Measurements from ENCODE around the gene L3MBTL1. TPM values are rescaled to one million over a fixed set of nuclear protein-coding genes. Genes with fewer than 3 reads are reported as not detected.
A peak's percentile ranks its signal among the peaks of the same experiment; 100 is the strongest.

The L3MBTL1 gene
- 10 to 100 TPM in 2 of 3 donors, 1 to 10 TPM in 1; 8.6 to 24.7 (median 17.4) TPM for total RNA-seq

DNA sequence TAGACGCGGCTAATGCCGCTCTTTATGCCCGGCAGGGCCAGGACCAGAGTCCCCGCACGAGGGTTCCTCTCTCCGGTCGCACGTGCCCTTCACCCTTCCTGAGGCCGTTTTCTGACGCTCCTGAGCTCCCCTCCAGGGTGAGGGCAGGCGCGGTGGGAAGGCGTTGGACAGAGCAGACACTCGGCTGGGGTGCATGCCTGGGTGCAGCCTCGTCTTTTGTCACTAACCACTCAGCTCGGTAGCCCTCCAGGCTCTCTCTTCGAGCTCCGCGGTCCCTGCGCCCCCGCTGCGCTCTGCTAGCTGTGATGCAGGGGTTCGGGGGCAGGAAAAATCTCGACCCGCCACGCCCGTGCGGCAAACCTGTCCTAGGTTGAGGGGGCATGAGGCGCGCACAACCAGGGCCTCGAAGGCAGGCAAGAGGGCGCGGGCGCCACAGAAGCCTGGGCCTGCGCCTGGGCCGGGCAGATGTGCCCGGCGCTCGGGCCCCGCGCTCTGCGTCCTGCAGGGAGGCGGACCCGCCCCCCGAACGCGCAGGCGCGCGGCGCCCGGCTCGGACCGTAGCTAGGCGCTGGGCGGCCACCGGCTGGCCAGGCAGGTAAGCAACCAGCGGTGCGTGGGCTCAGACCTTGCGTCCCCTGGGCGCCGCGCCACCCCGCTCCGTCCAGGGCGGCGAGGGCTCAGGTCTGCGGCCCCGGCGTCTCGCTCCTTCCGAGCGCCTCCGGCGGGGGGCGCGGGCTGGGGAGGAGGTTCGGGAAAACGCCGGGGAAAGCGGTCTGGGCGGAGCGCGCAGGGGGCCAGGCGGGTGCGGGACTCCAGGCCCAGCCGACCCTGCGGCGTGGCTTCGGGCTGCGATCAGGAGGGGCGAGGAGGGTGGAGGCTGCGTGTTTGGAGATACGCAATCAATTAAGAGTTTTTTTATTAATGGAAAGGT, at the start of gene L3MBTL1:
Gene L3MBTL1 (plus strand): TSS at position 548 of the 931 bp plus-strand sequence. CDS start 5,807 bp downstream, outside the sequence.
- H3K4me1 ChIP-seq = no peaks in the 10 kb centered on the region
- no peak for TF ChIP-seq CTCF (IDR thresholded peaks at IDR 0.05)
- TF ChIP-seq POLR2AphosphoS5 (IDR thresholded peaks at IDR 0.05) = no peak
- no peak for TF ChIP-seq POLR2A (IDR thresholded peaks at IDR 0.05)
- no peak within 1 kb of the TSS for H3K27ac ChIP-seq
- H3K36me3 ChIP-seq = no peaks in the 10 kb centered on the region
- no peaks in the 10 kb centered on the region for H3K9me3 ChIP-seq
- peak within 1 kb of the TSS; percentile 54 to 86 (median 60) for H3K4me3 ChIP-seq
- intact Hi-C loops (cut with DNase I; ENCODE audit: low total_unique reads) = loop anchor here (1.0 kb wide), 1 partner anchor 14 kb away; no protein-coding TSS in a partner anchor
- no peaks in the 10 kb centered on the region for H3K27me3 ChIP-seq
- no peak for DNase-seq (ENCODE audit: low spot score in 2 of 2)

- Histone ChIP-seq H3K27ac (peak overlapping the region; percentile 100), H3K9me3 (no peaks in the 10 kb centered on the region), H3K27me3 (no peaks in the 10 kb centered on the region), H3K4me1 (peaks cover 0 to 8% of the 10 kb centered on the region in 2 donors), H3K4me3 (peak overlapping the region; percentile 88 to 92 (median 90)), H3K36me3 (peaks cover 5% of the 10 kb centered on the region)
- intact Hi-C loops (cut with DNase I; ENCODE audit: low total_unique reads) = loop anchor here (5.0 kb wide), 1 partner anchor 1239 kb away; no protein-coding TSS in a partner anchor
- no peak for DNase-seq (ENCODE audit: low spot score in 2 of 2)
- TF ChIP-seq CTCF (IDR thresholded peaks at IDR 0.05) (no peak), POLR2AphosphoS5 (IDR thresholded peaks at IDR 0.05) (no peak), POLR2A (IDR thresholded peaks at IDR 0.05) (no peak)
Observed at GRCh38 chr20:43458422-43458924, 49.0 kb upstream of the L3MBTL1 start.

- H3K27ac ChIP-seq = peak overlapping the region; percentile 100
- H3K4me1 ChIP-seq = peaks cover 0 to 8% of the 10 kb centered on the region in 2 donors
- no peak for DNase-seq (ENCODE audit: low spot score in 2 of 2)
- TF ChIP-seq POLR2A (IDR thresholded peaks at IDR 0.05) = no peak
- no peak for TF ChIP-seq CTCF (IDR thresholded peaks at IDR 0.05)
- no peak for TF ChIP-seq POLR2AphosphoS5 (IDR thresholded peaks at IDR 0.05)
- no peaks in the 10 kb centered on the region for H3K9me3 ChIP-seq
- peak overlapping the region; percentile 88 to 92 (median 90) for H3K4me3 ChIP-seq
- intact Hi-C loops (cut with DNase I; ENCODE audit: low total_unique reads) = loop anchor here (5.0 kb wide), 1 partner anchor 1238 kb away; no protein-coding TSS in a partner anchor
- no peaks in the 10 kb centered on the region for H3K27me3 ChIP-seq
- H3K36me3 ChIP-seq = peaks cover 5% of the 10 kb centered on the region
Observed at GRCh38 chr20:43459022-43459942, 48.2 kb upstream of the L3MBTL1 start.

DNA sequence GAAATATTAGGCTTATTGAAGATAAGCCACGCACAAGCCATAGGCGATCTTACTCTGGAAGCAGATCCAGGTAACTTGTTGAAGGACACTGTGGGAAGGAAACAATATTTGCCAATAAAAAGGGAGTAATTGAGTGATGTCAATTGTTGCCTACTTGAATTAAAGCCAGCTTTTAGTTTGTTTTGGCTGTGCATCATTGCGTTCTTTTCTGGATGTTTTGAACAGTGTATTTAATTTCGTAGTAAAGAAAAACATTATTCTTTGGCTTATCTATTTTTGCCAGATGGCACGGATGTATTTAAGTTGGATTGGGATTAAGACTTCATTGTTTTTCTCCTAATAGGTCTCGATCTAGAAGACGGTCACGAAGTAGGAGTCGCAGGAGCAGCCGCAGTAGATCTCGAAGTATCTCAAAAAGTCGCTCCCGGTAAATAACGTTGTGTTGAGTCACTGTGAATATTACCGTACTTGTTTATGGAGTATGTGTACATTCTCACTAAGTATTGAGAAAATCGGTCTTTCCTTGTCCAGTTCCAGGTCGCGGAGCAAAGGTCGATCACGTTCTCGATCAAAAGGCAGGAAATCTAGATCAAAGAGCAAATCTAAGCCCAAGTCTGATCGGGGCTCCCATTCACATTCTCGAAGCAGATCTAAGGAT, 47.2 kb upstream of the L3MBTL1 start:
- intact Hi-C loops (cut with DNase I; ENCODE audit: low total_unique reads) = no loop called here
- Histone ChIP-seq H3K4me3 (no peak overlapping the region), H3K27me3 (no peaks in the 10 kb centered on the region), H3K4me1 (peaks cover 0 to 8% of the 10 kb centered on the region in 2 donors), H3K36me3 (peaks cover 5% of the 10 kb centered on the region), H3K27ac (peak overlapping the region in 1 of 2 donors; percentile 100), H3K9me3 (no peaks in the 10 kb centered on the region)
- no peak for TF ChIP-seq CTCF (IDR thresholded peaks at IDR 0.05)
- no peak for TF ChIP-seq POLR2A (IDR thresholded peaks at IDR 0.05)
- TF ChIP-seq POLR2AphosphoS5 (IDR thresholded peaks at IDR 0.05) = no peak
- DNase-seq (ENCODE audit: low spot score in 2 of 2) = no peak

Measured in breast epithelium (tissue), 4 donors.